Neuronal stem cell (in vitro differentiated cells): ENCODE data around the gene CCDC159.

ENCODE experiments used
- DNase-seq: peaks from one replicate; pipeline ENCODE4 v3.0.0-alpha.2; 2013; ENCODE audit warnings: low spot score
- H2AFZ ChIP-seq: one replicate; pipeline ENCODE4 v1.6.1; 2013; ENCODE audit warnings: mild to moderate bottlenecking, low read length, inconsistent platforms
- H2AK5ac ChIP-seq: 2 replicates; pipeline ENCODE4 v1.6.1; 2013; ENCODE audit warnings: low read depth, mild to moderate bottlenecking, inconsistent platforms, low read length, moderate library complexity, mixed read lengths
- H2BK120ac ChIP-seq: 2 replicates; pipeline ENCODE4 v1.6.1; 2013; ENCODE audit warnings: low read depth, mild to moderate bottlenecking, inconsistent platforms, low read length, moderate library complexity, mixed read lengths
- H2BK12ac ChIP-seq: one replicate; pipeline ENCODE4 v1.6.1; 2013; ENCODE audit warnings: low read length, inconsistent platforms
- H2BK15ac ChIP-seq: 2 replicates; pipeline ENCODE4 v1.6.1; 2013; ENCODE audit warnings: mild to moderate bottlenecking, low read length, inconsistent platforms, mixed read lengths
- H2BK5ac ChIP-seq: one replicate; pipeline ENCODE4 v1.6.1; 2013; ENCODE audit warnings: inconsistent platforms, mild to moderate bottlenecking, low read length, moderate library complexity
- H3K14ac ChIP-seq: one replicate; pipeline ENCODE4 v1.6.1; 2013; ENCODE audit warnings: low read length, inconsistent platforms
- H3K18ac ChIP-seq: 2 replicates; pipeline ENCODE4 v1.6.1; 2013; ENCODE audit warnings: low read length, inconsistent platforms
- H3K23ac ChIP-seq: 2 replicates; pipeline ENCODE4 v1.6.1; 2013; ENCODE audit warnings: low read depth, mild to moderate bottlenecking, mixed read lengths, low read length, inconsistent platforms; ENCODE audit not compliant: poor library complexity
- H3K27ac ChIP-seq: replicated peaks from 3 replicates; pipeline ENCODE4 v1.5.1; 2013; ENCODE audit warnings: low read length, inconsistent platforms
- H3K27me3 ChIP-seq, 3 experiments: 2 replicates each; pipeline ENCODE4 v1.6.1; 2013; ENCODE audit warnings: low read length in 3 of 3, mild to moderate bottlenecking in 2 of 3, inconsistent platforms in 1 of 3, low read depth in 1 of 3, mixed read lengths in 1 of 3, moderate library complexity in 1 of 3; ENCODE audit not compliant: control insufficient read depth in 3 of 3, insufficient read depth in 3 of 3
- H3K36me3 ChIP-seq, 2 donors: replicated peaks in 1 of 2; 2 replicates each; pipeline ENCODE4 v1.6.1; 2013; ENCODE audit warnings: low read length in 2 of 2; ENCODE audit not compliant: control insufficient read depth in 2 of 2, insufficient read depth in 2 of 2
- H3K4ac ChIP-seq: 2 replicates; pipeline ENCODE4 v1.6.1; 2013; ENCODE audit warnings: inconsistent platforms, mild to moderate bottlenecking, low read length, moderate library complexity
- H3K4me1 ChIP-seq, 2 donors: 1 replicate in 1 of 2; 2 replicates in 1 of 2; pipeline ENCODE4 v1.6.1; 2013; ENCODE audit warnings: low read length in 2 of 2, low read depth in 1 of 2; ENCODE audit not compliant: control insufficient read depth in 2 of 2, insufficient read depth in 1 of 2
- H3K4me2 ChIP-seq: one replicate; pipeline ENCODE4 v1.6.1; 2013; ENCODE audit warnings: mild to moderate bottlenecking, low read length, inconsistent platforms; ENCODE audit not compliant: insufficient read depth, poor library complexity, severe bottlenecking
- H3K4me3 ChIP-seq, 2 donors: 2 replicates each; pipeline ENCODE4 v1.5.1; 2013; ENCODE audit warnings: low read length in 2 of 2, mild to moderate bottlenecking in 2 of 2, inconsistent platforms in 1 of 2, moderate library complexity in 1 of 2
- H3K79me1 ChIP-seq: one replicate; pipeline ENCODE4 v1.6.1; 2013; ENCODE audit warnings: low read depth, mild to moderate bottlenecking, inconsistent platforms, low read length, moderate library complexity
- H3K9ac ChIP-seq: one replicate; pipeline ENCODE4 v1.6.1; 2013; ENCODE audit warnings: mild to moderate bottlenecking, low read depth, low read length, inconsistent platforms; ENCODE audit not compliant: poor library complexity
- H3K9me3 ChIP-seq, 2 donors: replicated peaks in 1 of 2; 2 replicates each; pipeline versions ENCODE3 to v1.6.1; 2013; ENCODE audit warnings: low read length in 2 of 2, mild to moderate bottlenecking in 2 of 2, inconsistent platforms in 1 of 2, low read depth in 1 of 2, mixed read lengths in 1 of 2, moderate library complexity in 1 of 2; ENCODE audit not compliant: control insufficient read depth in 2 of 2, insufficient read depth in 1 of 2
- H4K8ac ChIP-seq: one replicate; pipeline ENCODE4 v1.6.1; 2013; ENCODE audit warnings: low read depth, mild to moderate bottlenecking, inconsistent platforms, low read length, moderate library complexity
- H4K91ac ChIP-seq: one replicate; pipeline ENCODE4 v1.6.1; 2013; ENCODE audit warnings: low read length, low read depth, mild to moderate bottlenecking, inconsistent platforms; ENCODE audit not compliant: poor library complexity
- WGBS, 2 donors: extraction: QIAGEN DNeasy Blood & Tissue Kit; methylation state at CpG; one replicate each; pipeline ENCODE4 v1.1.7; 2013; ENCODE audit warnings: missing lambda C conversion rate in 2 of 2, mixed read lengths in 1 of 2; ENCODE audit not compliant: insufficient read length in 2 of 2, insufficient replicate concordance in 1 of 2; ENCODE audit errors: extremely low coverage in 2 of 2; 5-methylcytosine and 5-hydroxymethylcytosine counted together

CCDC159 gene

DNA sequence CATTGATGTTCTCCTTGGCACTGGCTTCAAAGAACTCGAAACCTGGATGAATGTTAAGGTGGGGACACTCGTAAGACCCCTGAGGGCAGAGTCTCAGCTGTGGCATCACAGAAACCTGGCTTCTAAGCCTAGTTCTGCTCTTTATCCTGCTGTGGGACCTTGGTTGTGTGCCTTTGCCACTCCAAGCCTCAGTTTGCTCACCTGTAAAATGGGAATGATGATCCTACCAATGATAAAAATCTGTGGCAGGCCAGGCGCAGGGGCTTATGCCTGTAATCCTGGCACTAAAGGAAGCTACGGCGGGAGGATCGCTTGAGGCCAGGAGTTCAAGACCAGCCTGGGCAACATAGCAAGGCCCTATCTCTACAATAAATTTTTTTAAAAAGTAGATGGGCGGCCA, 20.8 kb upstream of the CCDC159 start:
- DNase-seq = no peak
- Histone ChIP-seq H2AK5ac (no peak overlapping the region), H3K14ac (no peak overlapping the region), H3K4me1 (peaks cover 0 to 3% of the 10 kb centered on the region in 2 donors), H3K27me3 (no peaks in the 10 kb centered on the region), H3K79me1 (peaks cover 2% of the 10 kb centered on the region), H3K4me2 (no peak overlapping the region), H3K9ac (no peak overlapping the region), H4K8ac (no peak overlapping the region), H2AFZ (no peak overlapping the region), H3K36me3 (peaks cover 0 to 14% of the 10 kb centered on the region in 2 donors), H4K91ac (no peak overlapping the region), H3K27ac (no peak overlapping the region), H2BK15ac (no peak overlapping the region), H2BK120ac (no peak overlapping the region), H2BK5ac (no peak overlapping the region), H3K9me3 (no peaks in the 10 kb centered on the region), H3K4me3 (no peak overlapping the region), H3K4ac (no peak overlapping the region), H3K23ac (no peak overlapping the region), H2BK12ac (no peak overlapping the region), H3K18ac (no peak overlapping the region)
- WGBS, 2 donors = no CpG with 5 or more reads among the region's 7 CpGs

DNA sequence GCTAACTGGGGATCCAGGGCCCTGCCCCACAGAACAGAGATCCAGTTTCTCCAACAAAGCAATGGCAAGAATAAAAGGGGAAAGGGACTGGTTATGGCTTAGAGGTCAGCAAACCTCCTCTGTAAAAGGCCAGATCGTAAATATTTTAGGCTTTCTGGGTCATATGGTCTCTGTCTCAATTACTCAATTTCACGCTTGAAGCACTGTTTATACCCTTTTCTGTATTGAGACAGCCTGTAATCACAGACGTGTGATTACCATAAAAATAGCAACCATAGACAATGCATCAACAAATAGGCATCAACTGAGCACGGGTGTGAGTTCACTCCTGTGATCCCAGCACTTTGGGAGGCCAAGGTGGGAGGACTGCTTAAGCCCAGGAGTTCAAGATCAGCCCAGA, 16.2 kb upstream of the CCDC159 start:
- DNase-seq = no peak
- no peak overlapping the region for H3K27ac ChIP-seq
- H3K79me1 ChIP-seq = no peaks in the 10 kb centered on the region
- H4K91ac ChIP-seq = no peak overlapping the region
- no peak overlapping the region for H3K14ac ChIP-seq
- no peak overlapping the region for H2BK120ac ChIP-seq
- no peak overlapping the region for H2AK5ac ChIP-seq
- WGBS, 2 donors = no CpG with 5 or more reads among the region's 4 CpGs
- no peak overlapping the region for H2BK12ac ChIP-seq
- H3K36me3 ChIP-seq = peaks cover 0 to 22% of the 10 kb centered on the region in 2 donors
- H3K9me3 ChIP-seq = no peaks in the 10 kb centered on the region
- H2BK15ac ChIP-seq = no peak overlapping the region
- no peak overlapping the region for H2BK5ac ChIP-seq
- no peaks in the 10 kb centered on the region for H3K27me3 ChIP-seq
- no peak overlapping the region for H2AFZ ChIP-seq
- no peaks in the 10 kb centered on the region for H3K4me1 ChIP-seq
- H3K9ac ChIP-seq = no peak overlapping the region
- H4K8ac ChIP-seq = no peak overlapping the region
- no peak overlapping the region for H3K4me3 ChIP-seq
- H3K18ac ChIP-seq = no peak overlapping the region
- no peak overlapping the region for H3K4me2 ChIP-seq
- no peak overlapping the region for H3K23ac ChIP-seq
- H3K4ac ChIP-seq = no peak overlapping the region

GRCh38 chr19:11331502-11331901, 14.8 kb upstream of the CCDC159 start:
- H3K27ac ChIP-seq = no peak overlapping the region
- no peak overlapping the region for H3K4ac ChIP-seq
- no peak overlapping the region for H2AK5ac ChIP-seq
- no peaks in the 10 kb centered on the region for H3K9me3 ChIP-seq
- no peaks in the 10 kb centered on the region for H3K4me1 ChIP-seq
- no peak overlapping the region for H2AFZ ChIP-seq
- no peak overlapping the region for H4K8ac ChIP-seq
- H3K36me3 ChIP-seq = peaks cover 2 to 25% of the 10 kb centered on the region in 2 donors
- no peak overlapping the region for H3K18ac ChIP-seq
- H3K4me2 ChIP-seq = no peak overlapping the region
- no peak overlapping the region for H3K4me3 ChIP-seq
- H2BK120ac ChIP-seq = no peak overlapping the region
- no CpG with 5 or more reads among the region's 4 CpGs for WGBS, 2 donors
- DNase-seq = no peak
- H2BK5ac ChIP-seq = no peak overlapping the region
- no peaks in the 10 kb centered on the region for H3K79me1 ChIP-seq
- no peak overlapping the region for H3K9ac ChIP-seq
- H3K23ac ChIP-seq = no peak overlapping the region
- H3K27me3 ChIP-seq = no peaks in the 10 kb centered on the region
- no peak overlapping the region for H2BK15ac ChIP-seq
- no peak overlapping the region for H3K14ac ChIP-seq
- H4K91ac ChIP-seq = no peak overlapping the region
- H2BK12ac ChIP-seq = no peak overlapping the region

- Histone ChIP-seq H4K8ac (no peak overlapping the region), H3K4me3 (no peak overlapping the region), H3K4ac (no peak overlapping the region), H3K18ac (no peak overlapping the region), H3K36me3 (peaks cover 2 to 18% of the 10 kb centered on the region in 2 donors), H4K91ac (no peak overlapping the region), H2BK12ac (no peak overlapping the region), H2BK5ac (no peak overlapping the region), H3K9ac (no peak overlapping the region), H2BK15ac (no peak overlapping the region), H3K79me1 (no peaks in the 10 kb centered on the region), H3K27ac (no peak overlapping the region), H3K4me2 (no peak overlapping the region), H3K27me3 (no peaks in the 10 kb centered on the region), H3K4me1 (no peaks in the 10 kb centered on the region), H3K9me3 (no peaks in the 10 kb centered on the region), H3K14ac (no peak overlapping the region), H2AFZ (no peak overlapping the region), H2AK5ac (no peak overlapping the region), H2BK120ac (no peak overlapping the region), H3K23ac (no peak overlapping the region)
- WGBS, 2 donors = no CpG with 5 or more reads among the region's 5 CpGs
- DNase-seq = no peak
Observed at GRCh38 chr19:11332822-11333221, 13.5 kb upstream of the CCDC159 start.
